GM18873 (cell line): ENCODE measurements around the gene LZTS2.

ENCODE experiments used
- ATAC-seq: cut with Tn5 transposase; IDR thresholded peaks from one replicate; pipeline ENCODE4 v1.9.1; 2021; ENCODE audit warnings: mild to moderate bottlenecking, moderate library complexity, moderate number of reproducible peaks; ENCODE audit not compliant: unreplicated experiment, low FRiP score

The LZTS2 gene

DNA sequence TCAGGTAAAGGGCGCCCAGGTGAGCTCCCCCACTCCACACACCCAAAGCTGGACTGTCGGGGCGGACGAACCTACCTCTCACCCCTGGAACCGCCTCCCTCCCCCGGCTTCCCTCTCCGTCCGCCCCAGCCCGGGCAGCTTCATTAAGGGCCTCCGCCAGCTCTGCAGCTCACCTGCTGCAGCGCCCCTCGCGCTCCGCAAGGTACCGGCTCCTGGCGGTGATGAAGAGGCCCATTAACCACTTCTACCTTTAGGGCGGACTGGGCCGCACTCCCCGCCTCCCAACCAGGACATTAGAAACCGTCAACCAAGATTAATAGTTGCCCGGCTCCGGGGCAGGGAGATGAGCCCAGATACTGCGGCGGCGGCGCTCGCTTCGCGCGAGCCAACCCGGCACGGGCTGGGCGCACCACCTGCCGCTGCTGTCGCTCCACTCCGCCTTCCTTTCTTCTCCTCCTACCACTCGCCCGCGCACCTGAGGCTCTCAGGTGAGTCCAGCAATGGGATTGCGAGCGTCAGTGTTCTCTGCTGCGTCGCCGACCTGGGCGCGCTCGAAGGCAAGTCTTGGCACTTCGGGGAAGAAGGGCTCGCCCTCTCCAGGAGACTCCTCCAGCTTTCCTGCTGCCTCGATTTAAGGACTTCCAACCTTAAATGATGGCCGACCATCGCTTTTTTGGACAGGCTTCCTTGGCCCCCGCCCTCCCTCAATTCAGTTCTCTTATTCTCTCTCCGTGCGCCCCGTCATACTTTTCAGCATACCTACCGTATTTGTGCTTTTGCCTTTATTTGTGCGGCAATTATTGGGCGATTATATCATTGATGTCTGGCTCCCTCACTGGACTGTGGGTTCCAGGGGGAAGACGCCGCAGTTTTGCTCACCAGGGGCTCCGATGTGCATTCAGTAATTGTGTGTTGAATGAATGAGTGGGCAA lies 48.6 kb downstream of the LZTS2 start:
- no peak for ATAC-seq

DNA sequence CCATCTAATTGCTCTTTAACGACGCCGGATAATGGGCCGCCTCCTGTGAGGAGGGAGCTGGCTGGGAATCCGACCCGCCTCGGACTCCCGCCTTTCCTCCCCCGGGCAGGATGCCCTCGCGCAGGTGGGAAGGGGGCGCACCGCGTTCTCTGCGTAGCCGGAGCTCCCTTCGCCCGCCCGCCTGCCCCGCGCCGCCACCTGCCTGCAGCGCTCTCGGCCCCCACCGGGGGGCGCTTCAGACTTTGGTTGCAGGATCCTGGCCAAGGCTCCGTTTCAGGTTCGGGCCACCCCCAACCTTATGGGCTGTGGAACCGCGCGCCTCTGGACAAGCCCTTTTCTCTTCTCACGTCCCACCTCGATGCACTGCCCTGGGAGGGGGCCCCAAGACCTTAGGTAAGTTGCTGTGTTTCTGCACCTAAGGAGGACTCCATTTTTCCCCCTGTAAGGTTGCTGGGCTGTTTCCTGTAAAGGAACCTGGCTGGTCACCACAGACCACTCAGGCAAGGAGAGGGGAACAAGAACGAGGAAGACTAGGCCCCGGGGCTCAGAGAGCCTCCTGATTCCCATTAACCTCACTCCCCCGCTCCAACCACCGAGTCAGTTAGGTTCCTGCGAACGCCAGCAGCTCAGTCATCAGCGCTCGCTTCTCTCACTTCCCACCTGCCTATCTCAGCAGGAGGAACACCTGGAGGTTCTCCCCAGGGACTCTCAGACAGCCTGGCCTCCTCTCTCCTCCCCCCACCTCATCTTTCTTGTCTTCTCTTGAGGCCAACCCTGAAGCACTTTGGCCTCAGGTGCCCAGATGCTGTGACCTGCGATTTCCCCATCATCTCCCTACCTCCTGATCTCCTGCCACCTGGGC lies 50.8 kb downstream of the LZTS2 start:
- ATAC-seq, result no peak

DNA sequence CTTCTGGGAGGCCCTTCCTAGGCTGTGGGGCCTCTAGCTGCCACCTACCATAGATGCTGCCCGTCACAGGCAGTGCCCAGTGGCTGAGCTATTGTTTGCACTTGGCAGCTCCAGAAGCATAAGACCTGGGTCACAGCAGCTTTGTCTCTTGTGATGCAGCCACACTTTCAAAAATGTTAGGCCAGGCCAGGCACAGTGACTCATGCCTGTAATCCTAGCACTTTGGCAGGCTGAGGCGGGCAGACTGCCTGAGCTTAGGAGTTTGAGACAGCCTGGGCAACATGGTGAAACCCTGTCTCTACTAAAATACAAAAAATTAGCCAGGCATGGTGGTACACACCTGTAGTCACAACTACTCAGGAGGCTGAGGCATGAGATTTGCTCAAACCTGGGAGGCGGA lies 52.7 kb downstream of the LZTS2 start:
- no peak for ATAC-seq

DNA sequence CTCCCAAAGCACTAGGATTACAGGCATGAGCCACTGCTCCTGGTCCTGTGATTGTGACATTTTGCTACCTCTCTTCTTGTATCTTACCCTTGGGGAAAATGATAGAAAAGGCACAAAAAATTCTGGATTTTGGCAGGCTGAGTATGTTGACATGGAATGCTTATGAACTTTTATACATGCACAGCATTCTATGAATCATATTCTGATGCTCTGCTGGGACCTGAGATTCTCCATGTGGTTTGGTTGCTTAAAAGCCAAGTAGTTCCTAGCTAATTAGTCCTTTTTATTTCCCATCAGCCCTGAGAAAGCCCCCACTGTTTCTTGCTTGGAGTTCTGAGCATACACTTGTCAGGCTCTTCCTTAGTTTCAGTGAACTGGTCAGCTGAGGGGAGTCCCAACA lies 53.9 kb downstream of the LZTS2 start:
- no peak for ATAC-seq

DNA sequence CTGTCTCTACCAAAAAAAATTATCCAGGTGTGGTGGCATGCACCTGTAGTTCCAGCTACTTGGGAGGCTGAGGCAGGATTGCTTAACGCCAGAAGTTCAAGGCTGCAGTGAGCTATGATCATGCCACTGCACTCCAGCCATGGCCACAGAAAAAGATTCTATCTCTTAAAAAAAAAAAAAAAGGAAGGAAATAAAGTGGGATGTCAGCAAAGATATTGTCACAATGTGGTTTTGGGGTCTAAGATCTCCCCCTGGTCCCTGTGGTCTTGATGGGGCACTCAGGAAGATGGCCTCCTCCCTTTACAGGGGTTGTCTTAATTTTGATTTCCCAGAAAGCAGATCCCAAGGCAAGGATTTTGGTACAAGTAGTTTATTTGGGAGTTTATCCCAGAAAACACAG lies 54.7 kb downstream of the LZTS2 start:
- ATAC-seq, result no peak

DNA sequence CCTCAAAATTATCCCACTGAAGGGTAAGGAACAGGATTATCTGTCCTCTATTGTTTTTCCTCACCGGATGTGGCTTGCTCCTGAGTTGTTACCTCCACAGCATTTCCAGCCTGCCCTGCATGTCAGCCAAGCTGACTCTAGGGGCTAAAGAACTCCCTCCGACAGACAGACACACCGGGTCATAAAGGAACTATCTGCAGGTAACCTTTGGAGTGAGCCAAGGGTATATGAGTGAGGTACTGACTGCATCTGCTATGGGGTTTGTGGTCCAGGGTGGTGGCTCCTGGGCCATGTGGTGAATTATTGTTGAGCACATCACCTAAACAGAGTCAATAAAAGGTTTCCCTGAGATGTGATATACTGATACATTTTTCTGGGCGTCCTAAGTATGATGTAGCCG lies 55.3 kb downstream of the LZTS2 start:
- no peak for ATAC-seq

DNA sequence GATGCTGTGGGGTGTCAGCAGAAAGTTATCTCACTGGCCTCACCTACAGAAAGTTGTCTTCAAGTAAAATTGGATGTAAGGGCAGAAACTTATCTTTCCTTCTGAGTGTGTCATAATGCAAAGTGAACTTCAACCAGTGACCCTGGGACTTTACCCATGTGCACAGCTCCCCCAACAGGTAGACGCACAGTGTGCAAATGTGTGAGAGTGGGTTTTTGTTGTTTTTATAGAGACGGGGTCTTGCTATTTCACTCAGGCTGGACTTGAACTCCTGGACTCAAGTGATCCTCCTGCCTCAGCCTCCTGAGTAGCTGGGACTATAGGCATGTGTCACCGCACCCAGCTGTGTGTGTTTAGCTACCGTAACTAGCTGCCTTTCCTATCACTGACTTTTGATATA lies 55.8 kb downstream of the LZTS2 start:
- ATAC-seq, result no peak

DNA sequence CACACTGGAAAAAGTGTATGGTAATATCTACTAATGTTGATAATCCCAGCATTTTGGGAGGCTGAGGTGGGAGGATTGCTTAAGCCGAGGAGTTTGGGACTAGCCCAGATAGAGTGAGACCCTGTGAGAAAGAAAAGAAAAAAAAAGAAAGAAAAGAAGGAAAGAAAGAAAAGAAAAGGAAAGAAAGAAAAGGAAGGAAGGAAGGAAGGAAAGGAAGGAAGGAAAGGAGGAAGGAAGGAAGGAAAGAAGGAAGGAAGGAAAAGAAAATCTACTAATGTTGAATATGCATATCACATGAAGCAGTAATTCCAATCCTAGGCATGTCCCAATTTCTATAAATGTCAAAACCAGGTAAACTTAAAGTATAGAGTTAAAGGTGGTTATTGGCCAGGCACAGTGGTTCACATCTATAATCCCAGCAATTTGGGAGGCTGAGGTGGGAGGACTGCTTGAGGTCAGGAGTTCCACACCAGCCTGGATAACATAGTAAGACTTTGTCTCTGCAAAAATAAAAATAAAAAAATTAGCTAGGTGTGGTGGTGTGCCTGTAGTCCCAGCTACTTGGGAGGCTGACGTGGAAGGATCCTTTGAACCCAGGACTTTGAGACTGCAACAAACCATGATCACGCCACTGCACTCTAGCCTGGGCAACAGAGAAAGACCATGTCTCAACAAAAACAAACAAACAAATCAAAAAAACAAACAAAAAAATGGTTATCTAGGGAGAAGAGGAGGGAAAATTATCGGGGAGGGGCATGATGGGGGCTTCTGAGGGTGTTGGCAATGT lies 57.0 kb downstream of the LZTS2 start:
- ATAC-seq, result no peak
